Bronchial epithelial cell (primary cell): ENCODE measurements around the gene B3GNT9. TPM values are rescaled to one million over a fixed set of nuclear protein-coding genes. Genes with fewer than 3 reads are reported as not detected.

ENCODE experiments used
- DNase-seq: peaks from one replicate; pipeline ENCODE4 v3.0.0-alpha.2; 2010; ENCODE audit warnings: low read depth
- FAIRE-seq: peaks from 2 replicates; lab custom pipeline; 2011; peaks lifted over from hg19 to GRCh38; lab: Jason Lieb, UNC
- H3K27me3 ChIP-seq: 2 replicates; pipeline ENCODE4 v1.5.1; 2011; ENCODE audit warnings: low read length; ENCODE audit not compliant: control insufficient read depth, insufficient read depth
- H3K36me3 ChIP-seq: 2 replicates; pipeline ENCODE4 v1.5.1; 2011; ENCODE audit warnings: low read length; ENCODE audit not compliant: control insufficient read depth, insufficient read depth
- H3K4me3 ChIP-seq: 2 replicates; pipeline ENCODE4 v1.5.1; 2011; ENCODE audit warnings: mild to moderate bottlenecking, low read depth, low read length, control low read depth
- total RNA-seq: library from RNA; depleted of rRNA; stranded (reverse); fragments of >200 nt; gene quantifications from 2 replicates; pipeline ENCODE4 v1.2.1, GENCODE V29; 2014
- TF ChIP-seq, protein P1 (sequence below): IDR thresholded peaks from 2 replicates; pipeline ENCODE4 v1.5.1; 2011; ENCODE audit warnings: mild to moderate bottlenecking, moderate library complexity, low read length, control low read depth, inconsistent platforms; ENCODE audit not compliant: insufficient read depth, severe bottlenecking

B3GNT9 gene
- total RNA-seq, 1 donor from 2014 or later: 8.7 TPM

DNA sequence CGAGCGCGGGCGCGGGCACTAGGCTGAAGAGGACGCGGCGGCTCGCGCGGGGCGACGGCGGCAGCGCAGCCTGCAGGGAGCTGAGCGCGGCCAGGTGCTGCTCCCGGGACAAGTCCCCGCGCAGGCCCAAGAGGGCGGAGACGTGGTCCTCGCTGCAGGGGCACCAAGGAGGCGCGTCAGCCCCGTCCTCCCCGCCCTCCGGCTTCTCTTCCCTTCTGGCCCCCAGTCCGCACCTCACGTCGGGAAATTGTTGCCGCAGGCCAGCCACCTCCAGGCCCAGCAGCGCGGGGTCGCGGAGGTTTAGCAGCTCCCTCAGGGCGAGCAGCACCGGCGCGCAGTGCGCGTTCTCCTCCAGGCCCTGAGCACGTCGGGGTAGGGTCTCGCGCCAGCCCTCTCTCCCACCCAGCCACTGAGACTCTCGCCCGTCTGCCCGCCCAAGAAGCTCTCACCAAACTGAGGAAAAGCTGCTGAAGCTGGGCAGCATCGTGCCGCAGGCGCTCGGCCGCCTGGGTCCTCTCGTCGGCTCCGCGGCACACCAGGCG is 33.7 kb upstream of the B3GNT9 start:
- H3K4me3 ChIP-seq: peak overlapping the region; percentile 78
- TF ChIP-seq, protein P1, sequence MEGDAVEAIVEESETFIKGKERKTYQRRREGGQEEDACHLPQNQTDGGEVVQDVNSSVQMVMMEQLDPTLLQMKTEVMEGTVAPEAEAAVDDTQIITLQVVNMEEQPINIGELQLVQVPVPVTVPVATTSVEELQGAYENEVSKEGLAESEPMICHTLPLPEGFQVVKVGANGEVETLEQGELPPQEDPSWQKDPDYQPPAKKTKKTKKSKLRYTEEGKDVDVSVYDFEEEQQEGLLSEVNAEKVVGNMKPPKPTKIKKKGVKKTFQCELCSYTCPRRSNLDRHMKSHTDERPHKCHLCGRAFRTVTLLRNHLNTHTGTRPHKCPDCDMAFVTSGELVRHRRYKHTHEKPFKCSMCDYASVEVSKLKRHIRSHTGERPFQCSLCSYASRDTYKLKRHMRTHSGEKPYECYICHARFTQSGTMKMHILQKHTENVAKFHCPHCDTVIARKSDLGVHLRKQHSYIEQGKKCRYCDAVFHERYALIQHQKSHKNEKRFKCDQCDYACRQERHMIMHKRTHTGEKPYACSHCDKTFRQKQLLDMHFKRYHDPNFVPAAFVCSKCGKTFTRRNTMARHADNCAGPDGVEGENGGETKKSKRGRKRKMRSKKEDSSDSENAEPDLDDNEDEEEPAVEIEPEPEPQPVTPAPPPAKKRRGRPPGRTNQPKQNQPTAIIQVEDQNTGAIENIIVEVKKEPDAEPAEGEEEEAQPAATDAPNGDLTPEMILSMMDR: no peak
- FAIRE-seq (no peak), DNase-seq (no peak)
- H3K27me3 ChIP-seq: no peaks in the 10 kb centered on the region
- H3K36me3 ChIP-seq: no peaks in the 10 kb centered on the region

DNA sequence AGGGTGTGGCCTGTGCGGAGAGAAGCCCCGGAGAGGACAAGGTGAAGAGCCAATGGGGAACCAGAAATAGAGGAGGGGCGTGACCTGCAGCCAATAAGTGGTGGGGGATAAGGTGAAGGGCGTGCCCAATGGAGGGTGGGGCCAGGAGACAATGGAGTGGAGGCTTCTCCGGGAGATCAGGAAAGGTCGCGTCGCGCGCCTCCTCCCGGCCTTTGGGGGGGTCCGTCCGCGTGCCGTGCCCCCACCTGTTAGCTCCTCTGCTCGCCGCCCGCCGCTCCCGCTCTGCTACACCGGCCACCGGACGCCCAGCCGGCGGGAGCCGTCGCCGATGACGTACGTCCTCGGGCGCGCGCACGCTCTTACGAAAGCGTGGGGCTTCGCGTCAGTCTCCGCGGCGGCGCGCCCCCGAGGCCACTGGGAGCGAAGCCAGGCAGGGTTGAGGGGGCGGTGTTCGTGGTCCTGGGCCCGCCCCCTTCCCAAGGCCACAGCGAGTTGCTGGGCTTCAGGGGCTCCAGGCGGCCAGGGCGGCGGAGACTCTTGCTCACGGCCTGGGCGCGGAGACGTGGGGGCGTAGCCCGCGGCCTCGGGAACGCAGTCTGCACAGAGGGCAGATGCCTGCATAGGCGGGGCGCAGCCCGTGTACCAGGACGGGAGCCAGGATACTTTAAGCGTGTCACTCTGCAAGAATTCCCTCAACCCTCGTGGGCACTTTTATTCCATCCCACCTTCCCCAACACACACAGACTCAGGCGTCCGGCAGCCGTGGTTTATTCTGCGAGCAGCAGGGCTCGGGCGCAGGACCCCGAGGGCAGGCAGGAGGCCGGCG is 33.0 kb upstream of the B3GNT9 start, which contains the start of gene MATCAP1:
TSS of gene MATCAP1 (minus strand) at position 337 of the 826 bp plus-strand sequence. CDS start 3,353 bp downstream, outside the sequence.
- H3K36me3 ChIP-seq: no peaks in the 10 kb centered on the region
- H3K4me3 ChIP-seq: peak within 1 kb of the TSS; percentile 78
- TF ChIP-seq, protein P1: no peak
- DNase-seq (peak; percentile 96), FAIRE-seq (no peak)
- H3K27me3 ChIP-seq: no peaks in the 10 kb centered on the region

DNA sequence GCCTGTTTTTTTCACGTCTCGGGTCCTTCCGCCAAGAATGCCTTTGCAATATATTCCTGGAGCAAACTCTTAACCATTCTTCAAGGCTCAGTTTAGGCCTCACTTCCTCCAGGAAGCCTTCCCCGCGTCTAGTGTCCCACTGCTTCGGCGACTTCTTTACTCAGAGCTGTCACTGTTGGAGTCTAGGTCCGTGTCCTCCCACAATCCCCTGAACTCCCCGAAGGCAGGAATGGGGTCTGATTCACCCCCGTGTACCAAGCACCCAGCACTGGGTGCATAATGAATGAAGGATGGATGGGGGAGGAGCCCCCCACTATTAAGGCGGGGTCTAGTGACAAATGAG is 32.5 kb upstream of the B3GNT9 start:
- no peak for FAIRE-seq
- Histone ChIP-seq H3K36me3 (no peaks in the 10 kb centered on the region), H3K4me3 (peak overlapping the region; percentile 78), H3K27me3 (no peaks in the 10 kb centered on the region)
- no peak for DNase-seq
- TF ChIP-seq, protein P1: no peak

DNA sequence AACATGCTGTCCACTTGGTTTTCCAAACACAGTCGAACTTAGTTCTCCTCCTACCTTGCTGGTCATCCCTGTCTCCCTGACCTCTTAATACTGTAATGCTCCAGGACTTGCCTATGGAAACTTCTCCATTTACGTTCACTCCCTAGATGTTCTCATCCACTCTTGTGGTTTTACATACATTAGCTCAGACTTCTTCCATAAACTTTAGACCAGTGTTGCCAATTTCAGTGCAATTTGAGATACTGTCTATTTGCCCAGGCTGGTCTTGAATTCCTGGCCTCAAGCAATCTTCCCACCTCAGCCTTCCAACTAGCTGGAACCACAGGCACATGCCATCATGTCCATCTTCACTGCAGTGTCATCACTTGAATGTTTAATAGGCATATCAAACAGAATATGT is 31.5 kb upstream of the B3GNT9 start:
- H3K36me3 ChIP-seq: no peaks in the 10 kb centered on the region
- H3K4me3 ChIP-seq: no peak overlapping the region
- FAIRE-seq: no peak
- TF ChIP-seq, protein P1: no peak
- no peak for DNase-seq
- no peaks in the 10 kb centered on the region for H3K27me3 ChIP-seq

DNA sequence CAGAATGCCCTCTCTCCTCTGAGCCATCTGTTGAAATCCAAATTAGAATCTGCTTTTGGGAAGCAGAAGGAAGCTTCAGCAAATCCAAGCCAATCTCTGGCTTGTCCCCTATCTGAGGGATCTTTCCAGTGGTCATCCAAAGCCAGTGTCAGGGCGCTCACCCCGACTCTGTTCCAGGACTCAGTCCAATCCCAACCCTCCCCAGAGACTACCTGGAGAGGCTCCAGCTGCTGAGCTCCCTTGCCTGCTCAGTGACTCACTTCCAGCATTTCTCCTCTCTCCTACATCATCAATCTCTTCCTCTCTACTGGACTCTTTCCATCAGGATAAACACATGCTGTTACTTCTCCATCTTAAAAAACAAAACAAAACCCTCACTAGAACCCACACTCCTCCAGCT is 30.5 kb upstream of the B3GNT9 start:
- Histone ChIP-seq H3K27me3 (no peaks in the 10 kb centered on the region), H3K36me3 (no peaks in the 10 kb centered on the region), H3K4me3 (no peak overlapping the region)
- FAIRE-seq (no peak), DNase-seq (peak; percentile 45)
- TF ChIP-seq, protein P1: no peak

DNA sequence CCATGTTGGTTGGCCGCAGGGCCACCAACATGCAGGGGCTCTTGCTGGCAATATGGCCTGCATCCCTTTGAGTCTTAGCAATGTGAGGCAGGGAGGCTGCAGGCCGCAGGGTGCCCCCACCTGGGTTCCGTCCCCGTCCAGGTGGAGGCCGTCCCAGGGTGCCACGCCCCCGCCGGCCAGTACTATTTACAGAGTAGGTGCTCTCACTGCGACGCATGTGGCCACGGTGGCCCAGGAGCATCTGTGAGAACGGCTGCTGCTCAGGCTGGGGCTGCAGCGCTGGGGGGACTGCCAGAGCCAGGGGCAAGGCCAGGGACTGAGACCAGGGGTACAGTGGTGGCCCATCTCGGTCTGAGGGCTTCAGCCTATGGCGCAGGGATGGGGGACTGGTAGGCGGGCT is 29.4 kb upstream of the B3GNT9 start:
- no peak for FAIRE-seq
- Histone ChIP-seq H3K4me3 (no peak overlapping the region), H3K27me3 (no peaks in the 10 kb centered on the region), H3K36me3 (peaks cover 2% of the 10 kb centered on the region)
- TF ChIP-seq, protein P1: no peak
- no peak for DNase-seq
